Progenitor cell of endocrine pancreas (in vitro differentiated cells): ENCODE results near the gene FBXL20. TPM values are rescaled to one million over a fixed set of nuclear protein-coding genes. Genes with fewer than 3 reads are reported as not detected.

Experiments used
- DNase-seq: peaks from one replicate; pipeline ENCODE4 v3.0.0; 2021; ENCODE audit warnings: low spot score; ENCODE audit not compliant: unreplicated experiment
- H3K27ac Mint-ChIP-seq: 2 replicates; pipeline ENCODE4 v1.8.0; 2021; ENCODE audit warnings: mild to moderate bottlenecking, moderate library complexity, mixed read lengths
- H3K27me3 Mint-ChIP-seq: 2 replicates; pipeline ENCODE4 v1.8.0; 2021; ENCODE audit warnings: mixed read lengths
- H3K36me3 Mint-ChIP-seq: 2 replicates; pipeline ENCODE4 v1.8.0; 2022; ENCODE audit warnings: mixed read lengths; ENCODE audit not compliant: insufficient read depth
- H3K4me1 Mint-ChIP-seq: 2 replicates; pipeline ENCODE4 v1.8.0; 2021; ENCODE audit warnings: low read depth, mixed read lengths
- H3K4me3 Mint-ChIP-seq: 2 replicates; pipeline ENCODE4 v1.8.0; 2021; ENCODE audit warnings: low read depth, mild to moderate bottlenecking, moderate library complexity, mixed read lengths
- H3K9me3 Mint-ChIP-seq: 2 replicates; pipeline ENCODE4 v1.8.0; 2021; ENCODE audit warnings: low read depth, mixed read lengths
- CTCF ChIP-seq: fragments of 200-600 bp; sonication (generic); IDR thresholded peaks from one replicate; pipeline ENCODE4 v1.5.0; 2021; ENCODE audit warnings: antibody characterized with exemption, mild to moderate bottlenecking; ENCODE audit not compliant: unreplicated experiment
- long read RNA-seq: library from polyadenylated mRNA; unstranded; transcript quantifications from one replicate; pipeline ENCODE4 v2.0.0, GENCODE V29; 2020
- total RNA-seq: library from RNA; stranded (reverse); gene quantifications from 2 replicates; pipeline ENCODE4 v1.2.1, GENCODE V29; 2021

The FBXL20 gene, protein sequence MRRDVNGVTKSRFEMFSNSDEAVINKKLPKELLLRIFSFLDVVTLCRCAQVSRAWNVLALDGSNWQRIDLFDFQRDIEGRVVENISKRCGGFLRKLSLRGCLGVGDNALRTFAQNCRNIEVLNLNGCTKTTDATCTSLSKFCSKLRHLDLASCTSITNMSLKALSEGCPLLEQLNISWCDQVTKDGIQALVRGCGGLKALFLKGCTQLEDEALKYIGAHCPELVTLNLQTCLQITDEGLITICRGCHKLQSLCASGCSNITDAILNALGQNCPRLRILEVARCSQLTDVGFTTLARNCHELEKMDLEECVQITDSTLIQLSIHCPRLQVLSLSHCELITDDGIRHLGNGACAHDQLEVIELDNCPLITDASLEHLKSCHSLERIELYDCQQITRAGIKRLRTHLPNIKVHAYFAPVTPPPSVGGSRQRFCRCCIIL
- total RNA-seq = 21.7 and 26.8 TPM in 2 replicates
- long read RNA-seq, full-length matches to known transcripts = 11 of 19 reads
- long read RNA-seq, partial matches to known transcripts = 2 of 19 reads
- long read RNA-seq, other reads (novel, unspliced or antisense) = 6 of 19 reads

DNA sequence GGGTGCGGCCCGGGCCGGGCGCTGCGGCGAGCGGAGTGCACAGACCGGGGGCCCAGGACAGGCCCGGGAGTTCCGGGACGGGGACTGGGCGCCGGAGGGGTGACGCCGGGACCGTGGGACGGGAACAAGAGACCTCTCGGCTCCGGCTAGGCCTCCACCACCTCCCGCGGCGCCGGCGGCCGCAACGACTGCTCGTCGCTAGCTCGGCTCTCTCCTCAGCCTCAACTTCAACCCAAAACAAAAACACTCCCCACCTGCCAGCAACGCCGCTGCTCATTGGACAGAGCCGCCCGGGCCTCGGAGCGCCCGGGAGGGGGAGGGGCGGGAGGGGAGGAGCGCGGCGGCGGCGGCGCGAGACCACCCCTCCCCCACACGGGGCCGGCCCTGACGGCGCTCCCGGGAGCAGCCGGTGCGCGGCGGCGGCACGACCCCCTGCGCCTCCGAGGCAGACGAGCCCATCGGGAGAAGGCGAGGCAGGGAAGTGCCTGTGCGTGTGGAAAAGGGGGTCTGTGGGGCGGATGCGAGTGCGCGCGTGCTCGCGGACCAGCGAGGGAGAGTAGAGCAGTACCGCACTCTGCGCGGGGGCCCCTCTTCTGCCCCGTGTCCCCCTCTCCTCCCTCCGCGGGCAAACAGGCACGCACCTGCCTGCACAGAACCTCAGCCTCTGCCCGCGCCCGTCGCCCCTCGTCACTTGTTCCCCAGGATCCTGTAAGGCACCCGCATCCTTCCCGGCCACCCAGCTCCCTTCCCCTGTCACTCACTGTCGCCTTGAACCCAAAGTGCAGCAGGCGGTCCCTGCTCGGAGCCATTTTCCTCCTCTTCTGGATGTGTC, at the start of gene FBXL20:
TSS of gene FBXL20 (minus strand) at position 215 of the 832 bp plus-strand sequence. CDS start 224 bp downstream, outside the sequence.
- no peaks in the 10 kb centered on the region for H3K36me3 Mint-ChIP-seq
- peak within 1 kb of the TSS; percentile 98 for H3K27ac Mint-ChIP-seq
- no peak for TF ChIP-seq CTCF
- H3K27me3 Mint-ChIP-seq = no peaks in the 10 kb centered on the region
- H3K4me3 Mint-ChIP-seq = peak within 1 kb of the TSS; percentile 94
- no peaks in the 10 kb centered on the region for H3K9me3 Mint-ChIP-seq
- DNase-seq = peak; percentile 83
- H3K4me1 Mint-ChIP-seq = peaks cover 7% of the 10 kb centered on the region

- Mint-ChIP-seq H3K9me3 (no peaks in the 10 kb centered on the region), H3K4me3 (peak within 1 kb of the TSS; percentile 99), H3K4me1 (peaks cover 15% of the 10 kb centered on the region), H3K27ac (peak within 1 kb of the TSS; percentile 99), H3K27me3 (no peaks in the 10 kb centered on the region), H3K36me3 (peaks cover 4% of the 10 kb centered on the region)
- DNase-seq = peak; percentile 85
- no peak for TF ChIP-seq CTCF
These were observed 49.6 kb upstream of the FBXL20 start, which contains the start of gene MED1 for GRCh38 chr17:39450847-39451581. Gene MED1 (minus strand): TSS chr17:39451263. CDS start chr17:39451062, 201 bp downstream.

DNA sequence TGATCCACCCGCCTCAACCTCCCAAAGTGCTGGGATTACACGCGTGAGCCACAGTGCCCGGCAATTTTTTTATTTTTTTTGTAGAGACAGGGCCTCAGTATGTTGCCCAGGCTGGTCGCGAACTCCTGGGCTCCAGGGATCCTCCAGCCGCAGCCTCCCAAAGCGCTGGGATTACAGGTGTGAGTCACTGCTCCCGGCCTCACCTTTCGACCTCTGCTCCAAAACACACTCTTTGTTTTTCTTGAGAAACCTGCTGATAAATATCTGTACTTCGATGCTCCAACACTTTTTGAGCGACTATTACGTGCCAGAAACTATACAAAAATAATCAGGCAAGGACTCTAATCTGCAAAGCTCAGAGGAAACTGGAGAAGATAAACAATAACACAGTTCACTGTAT, 48.6 kb upstream of the FBXL20 start:
- no peak for DNase-seq
- peaks cover 15% of the 10 kb centered on the region for H3K4me1 Mint-ChIP-seq
- H3K4me3 Mint-ChIP-seq = peak overlapping the region; percentile 99
- H3K36me3 Mint-ChIP-seq = peaks cover 4% of the 10 kb centered on the region
- peak overlapping the region; percentile 99 for H3K27ac Mint-ChIP-seq
- no peaks in the 10 kb centered on the region for H3K9me3 Mint-ChIP-seq
- H3K27me3 Mint-ChIP-seq = no peaks in the 10 kb centered on the region
- no peak for TF ChIP-seq CTCF

GRCh38 chr17:39447561-39447960, 46.1 kb upstream of the FBXL20 start:
- no peak overlapping the region for H3K27ac Mint-ChIP-seq
- H3K4me1 Mint-ChIP-seq = peaks cover 8% of the 10 kb centered on the region
- peaks cover 12% of the 10 kb centered on the region for H3K36me3 Mint-ChIP-seq
- no peaks in the 10 kb centered on the region for H3K27me3 Mint-ChIP-seq
- no peak for TF ChIP-seq CTCF
- no peak overlapping the region for H3K4me3 Mint-ChIP-seq
- no peak for DNase-seq
- no peaks in the 10 kb centered on the region for H3K9me3 Mint-ChIP-seq
